ENCODE measurements around the gene UBE2L5.

DNA sequence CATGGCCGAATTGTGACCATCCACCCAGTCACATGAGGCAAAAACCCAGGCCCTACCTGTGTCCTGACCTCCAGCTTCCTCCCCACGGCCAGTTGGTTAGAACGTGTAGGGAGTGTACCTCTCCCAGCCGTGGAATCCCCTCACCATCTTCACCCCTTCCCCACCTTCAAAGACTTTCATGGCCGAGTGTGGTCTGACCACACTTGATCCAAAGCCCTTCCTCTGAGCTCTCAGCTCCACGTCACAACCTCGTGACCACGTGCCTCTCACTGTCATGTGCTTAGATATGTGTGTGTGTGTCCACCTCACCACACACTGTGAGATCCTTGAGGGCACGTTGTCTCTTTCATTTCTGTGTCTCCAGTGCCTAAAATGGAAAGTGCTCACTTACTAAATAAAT is 48.6 kb upstream of the UBE2L5 start:
- no peak for TF ChIP-seq EP300 (IDR thresholded peaks at IDR 0.05)
- TF ChIP-seq, protein P1, sequence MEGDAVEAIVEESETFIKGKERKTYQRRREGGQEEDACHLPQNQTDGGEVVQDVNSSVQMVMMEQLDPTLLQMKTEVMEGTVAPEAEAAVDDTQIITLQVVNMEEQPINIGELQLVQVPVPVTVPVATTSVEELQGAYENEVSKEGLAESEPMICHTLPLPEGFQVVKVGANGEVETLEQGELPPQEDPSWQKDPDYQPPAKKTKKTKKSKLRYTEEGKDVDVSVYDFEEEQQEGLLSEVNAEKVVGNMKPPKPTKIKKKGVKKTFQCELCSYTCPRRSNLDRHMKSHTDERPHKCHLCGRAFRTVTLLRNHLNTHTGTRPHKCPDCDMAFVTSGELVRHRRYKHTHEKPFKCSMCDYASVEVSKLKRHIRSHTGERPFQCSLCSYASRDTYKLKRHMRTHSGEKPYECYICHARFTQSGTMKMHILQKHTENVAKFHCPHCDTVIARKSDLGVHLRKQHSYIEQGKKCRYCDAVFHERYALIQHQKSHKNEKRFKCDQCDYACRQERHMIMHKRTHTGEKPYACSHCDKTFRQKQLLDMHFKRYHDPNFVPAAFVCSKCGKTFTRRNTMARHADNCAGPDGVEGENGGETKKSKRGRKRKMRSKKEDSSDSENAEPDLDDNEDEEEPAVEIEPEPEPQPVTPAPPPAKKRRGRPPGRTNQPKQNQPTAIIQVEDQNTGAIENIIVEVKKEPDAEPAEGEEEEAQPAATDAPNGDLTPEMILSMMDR (IDR thresholded peaks at IDR 0.05) = no peak
- no peak for TF ChIP-seq POLR2A (IDR thresholded peaks at IDR 0.05)
